HEK293 (cell line): ENCODE data around the gene PPP1R1C.

Source experiments
- CTCF ChIA-PET: fragments of 350-600 bp; formaldehyde crosslinking; extraction: SDS; loops from one replicate; lab custom pipeline; 2021; ENCODE audit warnings: antibody characterized with exemption; lab: Yijun Ruan, JAX
- POLR2A ChIA-PET: fragments of 300-600 bp; formaldehyde crosslinking; extraction: SDS; loops from one replicate; lab custom pipeline; 2020; ENCODE audit warnings: antibody characterized with exemption, inconsistent platforms; lab: Yijun Ruan, JAX
- H3K27ac ChIP-seq: fragments of 200-500 bp; sonication (Bioruptor generic); 2 replicates; pipeline ENCODE4 v1.5.1; 2014; ENCODE audit warnings: low read depth, low read length, control low read depth, inconsistent platforms; ENCODE audit errors: extremely low read depth
- H3K36me3 ChIP-seq, 2 experiments: fragments of 200-500 bp in 1 of 2; sonication (Bioruptor generic) in 1 of 2; 1 replicate in 1 of 2; 2 replicates in 1 of 2; pipeline ENCODE4 v1.5.1; 2014 to 2017; ENCODE audit warnings: inconsistent platforms in 2 of 2, low read length in 2 of 2; ENCODE audit not compliant: control insufficient read depth in 2 of 2, insufficient read depth in 1 of 2
- H3K4me1 ChIP-seq: fragments of 200-500 bp; sonication (Bioruptor generic); 2 replicates; pipeline ENCODE4 v1.5.1; 2014; ENCODE audit warnings: mild to moderate bottlenecking, low read length, inconsistent platforms; ENCODE audit not compliant: control insufficient read depth, insufficient read depth
- H3K4me3 ChIP-seq: 2 replicates; pipeline ENCODE4 v1.5.1; 2011; ENCODE audit warnings: low read depth, mild to moderate bottlenecking, control low read depth, low read length, moderate library complexity
- H3K9me3 ChIP-seq: fragments of 200-500 bp; sonication (Bioruptor generic); 2 replicates; pipeline ENCODE4 v1.5.1; 2014; ENCODE audit warnings: low read depth, low read length, inconsistent platforms; ENCODE audit not compliant: control insufficient read depth, insufficient read depth
- BCL6B ChIP-seq: fragments of 450-650 bp; formaldehyde crosslinking; IDR thresholded peaks from 2 replicates; pipeline ENCODE4 v1.5.1; 2017; ENCODE audit warnings: missing biosample characterization, missing genetic modification characterization
- CTCF ChIP-seq: fragments of 450-650 bp; formaldehyde crosslinking; IDR thresholded peaks from 2 replicates; pipeline ENCODE4 v1.5.1; 2016; ENCODE audit warnings: missing biosample characterization, missing genetic modification characterization
- HIC1 ChIP-seq: fragments of 450-650 bp; formaldehyde crosslinking; IDR thresholded peaks from 2 replicates; pipeline ENCODE4 v1.5.1; 2016; ENCODE audit warnings: missing biosample characterization, missing genetic modification characterization
- KLF8 ChIP-seq: fragments of 450-650 bp; formaldehyde crosslinking; IDR thresholded peaks from 2 replicates; pipeline ENCODE4 v1.5.1; 2016; ENCODE audit warnings: missing biosample characterization, missing genetic modification characterization
- ZBTB10 ChIP-seq: fragments of 450-650 bp; formaldehyde crosslinking; IDR thresholded peaks from 2 replicates; pipeline ENCODE4 v1.5.1; 2016; ENCODE audit warnings: missing biosample characterization, missing genetic modification characterization
- ZFP41 ChIP-seq: fragments of 450-650 bp; formaldehyde crosslinking; IDR thresholded peaks from 2 replicates; pipeline ENCODE4 v1.5.1; 2016; ENCODE audit warnings: missing biosample characterization, missing genetic modification characterization, borderline replicate concordance
- ZNF132 ChIP-seq: fragments of 450-650 bp; formaldehyde crosslinking; IDR thresholded peaks from 2 replicates; pipeline ENCODE4 v1.5.1; 2017; ENCODE audit warnings: missing biosample characterization, missing genetic modification characterization, borderline replicate concordance
- ZNF148 ChIP-seq: fragments of 450-650 bp; formaldehyde crosslinking; IDR thresholded peaks from 2 replicates; pipeline ENCODE4 v1.5.0; 2017; ENCODE audit warnings: missing biosample characterization, missing genetic modification characterization, borderline replicate concordance
- ZNF175 ChIP-seq: fragments of 450-650 bp; formaldehyde crosslinking; IDR thresholded peaks from 2 replicates; pipeline ENCODE4 v1.5.1; 2016; ENCODE audit warnings: missing biosample characterization, missing genetic modification characterization
- ZNF184 ChIP-seq: fragments of 450-650 bp; IDR thresholded peaks from 2 replicates; pipeline ENCODE4 v1.5.1; 2018; ENCODE audit warnings: missing biosample characterization, mild to moderate bottlenecking, missing genetic modification characterization
- ZNF280D ChIP-seq: fragments of 450-650 bp; formaldehyde crosslinking; IDR thresholded peaks from 2 replicates; pipeline ENCODE4 v1.5.1; 2016; ENCODE audit warnings: missing biosample characterization, missing genetic modification characterization
- ZNF350 ChIP-seq: fragments of 450-650 bp; formaldehyde crosslinking; IDR thresholded peaks from 2 replicates; pipeline ENCODE4 v1.5.0; 2017; ENCODE audit warnings: missing biosample characterization, mild to moderate bottlenecking, missing genetic modification characterization
- ZNF37A ChIP-seq: fragments of 450-650 bp; IDR thresholded peaks from 2 replicates; pipeline ENCODE4 v1.5.1; 2018; ENCODE audit warnings: missing biosample characterization, missing genetic modification characterization
- ZNF391 ChIP-seq: fragments of 450-650 bp; formaldehyde crosslinking; IDR thresholded peaks from 2 replicates; pipeline ENCODE4 v1.5.1; 2016; ENCODE audit warnings: low read depth, missing biosample characterization, missing genetic modification characterization, borderline replicate concordance
- ZNF501 ChIP-seq: fragments of 450-650 bp; formaldehyde crosslinking; IDR thresholded peaks from 2 replicates; pipeline ENCODE4 v1.5.1; 2016; ENCODE audit warnings: missing biosample characterization, missing genetic modification characterization
- ZNF529 ChIP-seq: fragments of 450-650 bp; formaldehyde crosslinking; IDR thresholded peaks from 2 replicates; pipeline ENCODE4 v1.5.1; 2017; ENCODE audit warnings: missing genetic modification characterization, missing biosample characterization; ENCODE audit not compliant: insufficient replicate concordance
- ZNF544 ChIP-seq: fragments of 450-650 bp; formaldehyde crosslinking; IDR thresholded peaks from 2 replicates; pipeline ENCODE4 v1.5.0; 2017; ENCODE audit warnings: missing biosample characterization, missing genetic modification characterization
- ZNF623 ChIP-seq: fragments of 450-650 bp; formaldehyde crosslinking; IDR thresholded peaks from 2 replicates; pipeline ENCODE4 v1.5.1; 2016; ENCODE audit warnings: missing biosample characterization, missing genetic modification characterization
- ZNF664 ChIP-seq: fragments of 450-650 bp; formaldehyde crosslinking; IDR thresholded peaks from 2 replicates; pipeline ENCODE4 v1.5.1; 2016; ENCODE audit warnings: missing biosample characterization, missing genetic modification characterization
- ZNF701 ChIP-seq: fragments of 450-650 bp; formaldehyde crosslinking; IDR thresholded peaks from 2 replicates; pipeline ENCODE4 v1.5.1; 2016; ENCODE audit warnings: missing biosample characterization, missing genetic modification characterization
- ZNF704 ChIP-seq: fragments of 450-650 bp; formaldehyde crosslinking; IDR thresholded peaks from 2 replicates; pipeline ENCODE4 v1.5.1; 2016; ENCODE audit warnings: missing biosample characterization, missing genetic modification characterization
- ZNF830 ChIP-seq: fragments of 450-650 bp; IDR thresholded peaks from 2 replicates; pipeline ENCODE4 v1.5.0; 2018; ENCODE audit warnings: missing biosample characterization, missing genetic modification characterization, low read depth, mild to moderate bottlenecking, moderate library complexity

Gene PPP1R1C

GRCh38 chr2:182047544-182047943 lies 61.9 kb downstream of the PPP1R1C start:
- ChIA-PET POLR2A (no interaction called here), CTCF (interaction anchor here (1.0 kb wide), 1 partner anchor 93 kb away, joined by 3 read pairs; no protein-coding TSS in a partner anchor)

GRCh38 chr2:182048088-182048487 lies 62.4 kb downstream of the PPP1R1C start:
- Histone ChIP-seq H3K27ac (no peak overlapping the region), H3K9me3 (no peaks in the 10 kb centered on the region), H3K36me3 (no peaks in the 10 kb centered on the region), H3K4me3 (no peak overlapping the region), H3K4me1 (no peaks in the 10 kb centered on the region; the same call in 1 of the 2 replicates)
- ChIA-PET CTCF (interaction anchor here (1.0 kb wide), 1 partner anchor 93 kb away, joined by 3 read pairs; no protein-coding TSS in a partner anchor), POLR2A (no interaction called here)
- TF ChIP-seq ZNF529: no peak
- no peak for TF ChIP-seq CTCF (tag by site-specific recombination)
- TF ChIP-seq ZNF704 (tag by site-specific recombination): no peak
- TF ChIP-seq ZNF623: no peak
- TF ChIP-seq ZBTB10 (tag by site-specific recombination): no peak
- no peak for TF ChIP-seq ZNF280D
- no peak for TF ChIP-seq ZNF501
- TF ChIP-seq ZNF830 (tag by site-specific recombination): no peak
- TF ChIP-seq BCL6B (tag by site-specific recombination): no peak
- TF ChIP-seq ZNF544 (tag by site-specific recombination): no peak
- TF ChIP-seq ZNF148 (tag by site-specific recombination): no peak
- no peak for TF ChIP-seq HIC1
- TF ChIP-seq ZNF184: no peak
- no peak for TF ChIP-seq ZNF664 (tag by site-specific recombination)

More at GRCh38 chr2:182047544-182047943, 61.9 kb downstream of the PPP1R1C start:
- Histone ChIP-seq H3K36me3 (no peaks in the 10 kb centered on the region), H3K4me1 (no peaks in the 10 kb centered on the region; the same call in 1 of the 2 replicates), H3K4me3 (no peak overlapping the region)
- TF ChIP-seq ZNF701 (tag by site-specific recombination) (no peak), ZNF391 (tag by site-specific recombination) (no peak), ZNF623 (no peak), ZNF132 (no peak), ZFP41 (tag by site-specific recombination) (no peak), KLF8 (tag by site-specific recombination) (no peak), ZNF175 (tag by site-specific recombination) (no peak), ZNF37A (tag by site-specific recombination) (no peak), ZNF664 (tag by site-specific recombination) (no peak), ZNF350 (tag by site-specific recombination) (no peak)
- TF ChIP-seq, all 188 proteins: peak for 0
- Histone ChIP-seq H3K27ac (no peak overlapping the region), H3K9me3 (no peaks in the 10 kb centered on the region)
